NCI-H2081 (cell line): Measurements from ENCODE around the gene VSIG2.
A peak's percentile ranks its signal among the peaks of the same experiment; 100 is the strongest.
"Not testable (repeated sequence)": the region's sequence is repeated elsewhere in the genome, so short reads cannot be mapped to it uniquely, and the experiment has no call there.

Experiments
- DNase-seq, 2 experiments: peaks; one replicate each; lab custom pipeline; 2025; lab: John Stamatoyannopoulos, UW

Gene VSIG2, protein sequence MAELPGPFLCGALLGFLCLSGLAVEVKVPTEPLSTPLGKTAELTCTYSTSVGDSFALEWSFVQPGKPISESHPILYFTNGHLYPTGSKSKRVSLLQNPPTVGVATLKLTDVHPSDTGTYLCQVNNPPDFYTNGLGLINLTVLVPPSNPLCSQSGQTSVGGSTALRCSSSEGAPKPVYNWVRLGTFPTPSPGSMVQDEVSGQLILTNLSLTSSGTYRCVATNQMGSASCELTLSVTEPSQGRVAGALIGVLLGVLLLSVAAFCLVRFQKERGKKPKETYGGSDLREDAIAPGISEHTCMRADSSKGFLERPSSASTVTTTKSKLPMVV

DNA sequence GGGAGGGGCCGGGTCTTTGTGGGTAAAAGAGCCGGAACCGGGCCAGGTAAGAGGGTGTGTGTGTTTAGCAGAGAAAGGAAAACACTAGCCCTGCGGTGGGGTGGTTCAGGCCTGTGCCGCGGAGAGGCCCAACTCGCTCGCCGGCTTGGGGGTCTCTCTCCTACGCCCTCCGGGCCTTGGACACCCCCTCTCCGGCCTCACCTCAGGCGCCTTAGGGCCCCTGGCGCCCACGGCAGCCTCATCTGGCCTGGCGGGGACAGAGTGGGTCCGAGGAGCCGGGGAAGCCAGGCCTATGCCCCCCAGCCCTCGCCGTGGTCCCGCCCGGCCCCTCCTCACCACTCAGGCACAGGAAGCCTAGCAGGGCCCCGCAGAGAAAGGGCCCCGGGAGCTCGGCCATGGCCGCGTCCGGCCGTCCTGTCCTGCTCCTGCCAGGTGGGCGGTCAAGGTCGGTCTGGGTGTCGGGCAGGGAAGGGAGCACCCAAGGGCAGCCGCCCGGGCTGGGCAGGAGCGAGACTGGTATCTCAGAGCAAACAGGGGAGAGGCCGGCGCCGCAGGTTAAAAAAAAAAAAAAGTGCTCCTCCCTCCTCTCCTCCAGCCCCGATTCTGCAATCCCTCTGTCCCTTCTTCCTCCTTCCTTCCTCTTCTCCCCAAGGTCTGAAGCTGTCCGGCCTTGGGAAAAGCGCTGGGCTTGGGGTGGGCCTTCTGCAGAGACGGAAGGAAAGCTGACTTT lies at the start of gene VSIG2:
Gene VSIG2 (minus strand): TSS at position 515 of the 730 bp plus-strand sequence. CDS start 118 bp downstream, at position 397.
- no peak for DNase-seq

DNA sequence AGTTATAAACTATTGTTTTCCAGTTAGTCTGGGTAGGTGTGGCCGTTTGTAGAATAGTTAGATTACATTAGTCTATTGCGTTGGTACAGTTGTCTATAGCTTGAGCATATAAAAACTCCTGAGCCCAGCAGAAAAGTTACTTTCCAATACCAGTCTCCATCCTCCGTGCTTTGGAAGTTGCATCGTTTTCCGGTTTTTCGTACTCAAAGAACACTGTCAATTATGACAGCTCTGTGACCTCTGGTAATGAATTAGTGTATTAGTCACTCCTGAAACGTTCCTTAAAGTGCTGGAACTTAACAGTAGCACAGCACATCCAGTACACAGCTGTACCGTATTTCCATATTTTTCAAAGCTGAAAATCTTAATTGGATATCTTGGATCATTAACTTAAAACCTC lies 49.0 kb upstream of the VSIG2 start:
- DNase-seq: no peak

DNA sequence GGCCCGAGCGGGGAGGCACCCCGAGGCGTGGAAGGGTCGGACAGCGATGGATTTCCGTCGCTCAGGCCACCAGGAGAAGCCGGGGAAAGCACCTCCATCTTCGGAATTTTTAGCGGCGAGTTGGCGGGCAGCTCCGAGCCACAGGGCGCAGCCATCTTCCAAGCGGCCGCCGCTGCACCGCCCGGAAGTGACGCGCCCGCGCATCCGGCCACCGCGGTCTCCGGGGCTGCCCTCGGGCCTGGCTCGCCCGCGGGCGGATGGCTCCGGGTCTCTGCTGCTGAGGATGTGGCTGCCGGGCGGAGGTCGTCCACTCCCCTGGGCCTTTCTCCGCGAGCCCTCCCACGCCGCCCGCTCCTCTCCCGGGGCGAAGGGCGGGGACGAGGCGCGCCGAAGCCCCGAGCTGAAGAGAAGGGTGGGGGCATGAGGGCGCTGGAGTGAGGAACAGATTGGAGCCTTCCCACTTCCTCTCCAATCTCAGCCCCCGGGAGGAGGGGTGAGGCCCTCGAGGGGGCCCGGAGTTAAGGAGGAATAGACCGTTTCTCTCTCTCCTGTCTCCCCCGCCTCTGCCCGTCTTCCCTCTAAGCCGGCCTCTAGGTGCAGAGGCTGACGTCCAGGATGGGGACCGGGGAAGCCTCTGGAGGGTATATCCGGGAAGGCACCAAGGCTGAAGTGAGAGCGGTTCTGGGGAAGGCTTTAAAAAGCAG lies 48.3 kb upstream of the VSIG2 start, which contains the start of gene MSANTD2:
Gene MSANTD2 (minus strand): TSS at position 181 of the 704 bp plus-strand sequence. CDS start 26 bp downstream, at position 155.
- DNase-seq: peak; percentile 76 to 79

DNA sequence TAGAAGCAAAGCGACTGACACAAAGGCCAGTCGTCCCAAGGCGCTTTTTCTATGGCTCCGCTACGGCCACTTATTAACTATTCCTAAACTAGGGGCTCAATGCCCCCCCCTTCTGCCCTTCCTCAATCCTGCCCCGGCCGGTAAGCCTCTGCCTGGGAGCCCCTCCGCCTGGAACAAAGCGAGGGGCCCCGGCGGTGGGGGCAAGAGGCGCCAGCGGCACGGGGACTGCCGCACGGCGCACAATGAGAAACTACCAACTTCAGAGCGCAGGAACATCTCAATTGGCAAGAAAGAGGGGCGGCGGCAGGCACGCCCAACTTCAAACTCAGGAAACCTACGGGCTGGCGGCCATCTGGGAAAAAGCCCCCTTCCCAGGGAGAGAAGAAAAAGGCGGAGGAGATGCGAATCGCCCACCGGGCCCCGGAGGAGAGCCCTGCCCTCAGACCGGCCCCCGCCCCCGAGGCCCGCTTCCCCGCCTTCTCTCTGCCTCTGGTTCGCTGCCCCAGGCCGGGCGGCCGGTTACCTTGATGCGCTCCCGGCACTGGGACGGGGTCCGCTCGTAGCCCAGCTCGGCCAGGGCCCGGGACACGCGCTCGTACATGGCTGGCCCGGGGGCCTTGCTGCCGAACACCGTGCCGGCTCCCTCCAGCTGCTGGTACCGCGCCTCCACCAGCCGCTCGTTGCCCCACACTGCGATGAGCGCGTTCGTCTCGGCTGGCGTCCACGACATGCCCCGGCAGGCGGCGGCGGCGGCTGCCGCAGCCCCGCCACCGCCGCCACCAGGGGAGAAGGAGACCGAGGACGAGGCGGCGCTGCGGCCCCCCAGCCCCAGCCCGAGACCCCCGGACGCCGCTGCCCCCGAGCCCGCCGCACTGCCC lies 47.5 kb upstream of the VSIG2 start:
- peak in 1 of 2 experiments; percentile 20 for DNase-seq

DNA sequence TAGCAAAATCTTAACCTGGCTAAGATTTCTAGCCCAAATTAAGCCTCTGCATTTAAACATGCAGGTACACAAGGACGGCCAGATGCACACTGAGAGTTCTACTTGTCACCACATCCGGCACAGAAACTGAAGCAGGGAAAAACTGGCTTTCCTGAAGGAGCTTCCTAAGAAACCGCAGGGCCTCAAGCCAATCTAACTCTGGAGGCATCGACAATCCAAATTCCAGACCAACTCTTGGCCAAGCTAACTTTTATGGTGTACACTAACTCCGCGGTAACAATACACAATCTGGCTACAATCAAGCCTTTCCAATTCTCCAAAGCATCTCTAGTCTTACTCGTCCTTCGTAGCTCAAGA lies 46.9 kb upstream of the VSIG2 start:
- DNase-seq: no peak

DNA sequence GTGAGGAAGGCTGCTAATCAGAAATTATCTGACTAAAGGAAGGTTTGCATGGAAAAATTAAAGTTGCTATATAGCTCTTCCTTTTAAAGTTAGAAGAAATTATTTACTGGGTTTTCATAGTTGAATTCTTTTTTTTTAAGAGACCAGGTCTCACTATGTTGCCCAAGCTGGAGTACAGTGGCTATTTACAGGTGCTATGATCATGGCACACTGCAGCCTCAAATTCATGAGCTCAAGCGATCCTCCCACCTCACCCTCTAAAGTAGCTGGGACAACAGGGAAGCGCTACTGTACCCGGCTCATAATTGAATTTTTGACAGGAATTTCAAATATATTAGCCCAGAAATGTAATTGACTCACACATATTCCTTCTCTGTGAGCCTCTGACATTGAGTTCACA lies 44.3 kb upstream of the VSIG2 start:
- DNase-seq: no peak

DNA sequence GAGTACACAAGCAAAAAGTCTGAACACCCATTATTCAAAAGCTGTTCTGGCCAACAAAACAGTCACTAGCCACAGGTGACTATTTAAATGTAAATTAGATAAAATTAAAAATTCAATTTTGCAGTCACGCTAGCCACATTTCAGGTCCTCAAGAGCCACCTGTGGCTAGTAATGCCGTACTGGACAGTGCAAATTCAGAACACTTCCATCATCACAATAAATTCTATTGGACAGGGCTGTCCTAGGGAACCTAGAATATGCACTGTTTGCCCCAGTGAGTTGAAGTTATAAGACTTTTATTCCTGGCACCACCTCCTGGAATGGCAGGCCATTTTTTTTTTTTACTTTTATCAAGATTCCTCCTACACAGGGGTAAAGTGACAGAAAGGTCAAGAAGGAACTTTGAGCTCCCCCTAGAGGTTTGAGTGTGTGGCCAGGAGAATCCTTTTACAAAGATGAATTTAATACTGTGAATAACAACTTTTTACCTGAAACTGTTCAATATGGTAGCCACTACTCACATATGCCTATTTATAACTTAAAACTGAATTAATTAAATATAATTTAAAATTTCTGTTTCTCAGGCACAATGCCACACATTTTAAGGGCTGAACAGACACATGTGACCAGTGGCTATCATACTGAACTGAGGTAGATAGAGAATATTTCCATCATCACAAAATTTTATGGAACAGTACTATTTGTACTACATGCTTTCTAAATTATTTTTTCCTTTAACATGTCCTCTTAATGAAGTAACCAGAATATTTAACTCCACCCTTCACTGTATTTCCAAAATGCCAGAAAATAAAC lies 41.6 kb upstream of the VSIG2 start:
- DNase-seq: peak; percentile 36 to 46

DNA sequence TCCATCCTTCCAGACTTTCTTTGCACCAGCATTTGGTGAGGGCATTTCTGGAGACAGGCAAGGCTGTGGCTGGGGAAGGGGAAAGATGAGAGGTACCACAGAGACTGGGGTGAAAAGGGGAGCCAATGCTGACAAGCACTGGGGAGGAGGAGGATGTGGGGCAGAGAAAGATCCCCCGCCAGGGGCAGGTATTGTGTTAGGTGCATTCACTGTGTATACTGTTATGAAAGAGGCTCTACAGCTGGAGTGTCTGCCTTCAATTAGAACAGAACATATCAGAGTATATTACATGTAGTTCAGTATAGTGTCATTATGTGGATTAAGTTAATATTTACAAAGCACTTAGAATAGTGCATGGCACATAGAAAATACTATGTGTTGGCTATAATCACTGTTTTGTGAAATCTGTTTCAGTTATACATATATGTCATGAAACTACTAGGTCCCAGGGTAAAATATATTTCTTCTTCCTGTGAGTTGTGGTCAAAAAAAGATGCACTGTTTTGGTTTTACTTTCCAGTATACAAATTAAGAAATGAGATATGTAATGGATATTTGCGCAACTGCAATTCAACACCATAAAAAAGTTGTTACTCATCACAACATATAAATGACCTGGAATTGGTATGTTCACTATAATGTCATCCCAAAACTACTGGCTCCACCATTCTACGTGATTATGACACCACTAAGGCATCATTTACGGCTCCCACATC lies 39.7 kb upstream of the VSIG2 start:
- peak in 1 of 2 experiments; percentile 19 for DNase-seq

DNA sequence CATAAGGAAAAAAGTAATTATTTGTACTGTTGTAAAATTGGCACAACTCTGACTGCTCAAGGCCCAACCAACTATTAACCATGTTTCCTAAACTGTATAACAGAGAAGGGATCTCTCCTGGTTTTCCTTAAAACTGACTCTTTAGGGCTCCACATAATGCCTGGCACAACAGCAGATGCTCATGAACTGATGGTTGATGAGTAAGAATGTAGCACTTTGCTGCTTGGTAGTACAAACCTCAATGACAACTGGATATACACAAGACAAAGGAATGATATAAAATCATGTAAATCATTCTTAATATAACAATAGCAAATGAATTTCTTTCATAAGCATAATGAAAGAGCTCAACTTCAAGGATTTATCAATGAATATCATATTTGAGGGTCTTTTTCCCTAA lies 36.5 kb upstream of the VSIG2 start:
- DNase-seq: no peak

DNA sequence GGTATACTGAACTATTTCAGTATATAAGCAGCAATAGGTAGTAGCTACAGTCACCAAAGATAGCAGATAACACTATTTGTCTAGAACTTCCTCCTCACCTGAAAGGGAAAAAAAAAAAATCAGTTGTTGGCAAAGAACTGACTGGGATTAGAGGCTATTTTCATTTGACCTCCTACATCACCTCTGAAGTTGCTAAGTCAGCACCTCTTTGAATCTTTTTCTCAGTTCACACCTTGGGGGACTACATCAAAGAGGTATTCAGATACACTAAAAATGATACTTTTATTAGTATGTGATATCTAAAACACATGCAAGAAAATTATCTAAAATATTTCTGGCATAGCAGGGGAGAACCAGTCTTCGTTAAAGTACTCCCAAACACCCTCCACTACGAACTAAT lies 32.0 kb upstream of the VSIG2 start:
- no peak for DNase-seq

DNA sequence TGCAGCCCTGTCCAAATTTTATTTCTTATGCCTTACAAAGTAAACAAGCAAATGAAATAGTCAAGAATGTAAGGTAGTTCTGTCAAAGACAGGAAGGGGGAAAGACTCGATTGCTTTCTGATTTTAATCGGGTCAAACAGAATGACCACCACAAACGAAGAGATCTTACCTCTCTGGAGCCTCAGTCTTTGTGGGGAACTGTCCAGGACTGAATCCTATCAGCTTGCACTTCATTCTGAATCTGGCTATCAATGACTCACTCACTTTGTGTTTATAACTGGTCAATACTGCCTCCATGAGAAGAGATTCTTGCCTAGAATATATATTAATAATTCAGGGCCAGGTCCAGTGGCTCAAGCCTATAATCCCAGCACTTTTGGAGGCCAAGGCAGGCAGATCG lies 30.9 kb upstream of the VSIG2 start:
- DNase-seq: no peak

DNA sequence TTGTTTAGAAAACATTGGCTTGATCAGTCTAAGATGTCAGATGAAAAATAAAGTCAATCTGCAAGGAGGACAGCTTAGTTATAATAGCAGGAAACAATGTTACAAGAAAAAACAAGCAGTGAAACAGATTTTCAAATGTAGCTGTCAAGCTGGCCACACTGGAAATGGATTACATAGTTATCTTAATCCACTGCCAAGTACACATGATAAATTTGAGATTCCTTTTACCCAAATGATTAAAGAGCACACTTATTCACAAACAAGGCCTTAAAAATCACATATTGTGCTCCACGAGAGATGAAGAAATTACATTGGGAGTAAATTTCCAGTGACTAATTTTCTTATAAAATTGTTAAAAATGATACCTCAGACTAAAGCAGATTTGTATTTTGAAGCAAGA lies 27.5 kb upstream of the VSIG2 start:
- no peak for DNase-seq

DNA sequence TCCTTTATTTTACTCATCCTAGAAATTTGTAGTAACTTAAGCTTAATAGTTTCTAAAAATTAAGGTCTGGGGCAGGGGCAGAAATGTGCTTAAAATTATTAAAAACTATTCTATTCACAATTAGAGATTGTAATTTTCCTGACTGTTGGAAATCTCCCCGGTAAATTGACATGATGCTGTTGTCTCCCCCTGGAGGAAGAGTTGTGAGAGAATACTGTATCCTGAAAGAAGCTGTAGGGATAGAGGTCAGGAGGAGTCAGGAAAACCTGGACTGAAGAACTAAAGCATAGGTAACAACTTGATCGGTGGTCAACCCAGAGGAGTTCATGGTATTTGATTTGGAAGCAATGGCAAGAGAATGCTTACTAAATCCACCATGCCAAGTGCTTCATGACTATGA lies 26.2 kb upstream of the VSIG2 start:
- DNase-seq: no peak

DNA sequence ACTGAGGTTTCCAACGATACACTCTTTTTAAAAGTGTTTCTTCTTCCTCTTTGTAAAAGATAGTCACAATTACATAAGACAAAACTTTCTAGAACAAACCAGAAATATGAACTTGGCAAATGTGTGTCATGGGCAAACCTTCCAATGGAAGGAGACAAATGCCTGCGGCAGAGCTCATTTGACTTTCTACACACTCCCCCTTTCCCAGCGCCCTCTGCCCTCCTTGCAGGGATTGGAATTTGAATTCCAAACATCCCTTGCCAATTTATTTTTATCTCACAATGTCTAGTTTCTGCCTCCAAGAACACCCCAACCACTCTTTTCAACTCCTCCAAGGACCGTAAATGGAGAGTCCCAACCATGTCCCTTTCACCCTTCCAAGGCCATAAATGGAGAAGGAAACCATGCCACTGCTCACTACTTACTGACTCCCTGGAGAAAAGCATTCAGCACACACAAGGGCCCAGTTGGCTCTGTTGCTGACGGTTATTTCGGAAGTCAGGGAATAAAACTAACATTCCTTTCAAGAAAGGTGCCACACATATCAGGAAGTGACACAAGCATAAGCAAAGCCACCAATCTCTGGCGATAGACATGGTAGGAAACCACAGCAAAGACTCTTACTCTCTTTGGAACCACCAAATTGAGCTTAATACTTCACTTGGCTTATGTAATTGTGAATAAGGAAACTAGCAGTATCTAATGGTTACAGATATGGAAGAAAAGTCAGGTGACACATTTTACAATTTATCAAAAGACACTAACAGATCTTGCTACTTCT lies 25.0 kb upstream of the VSIG2 start:
- no peak for DNase-seq

DNA sequence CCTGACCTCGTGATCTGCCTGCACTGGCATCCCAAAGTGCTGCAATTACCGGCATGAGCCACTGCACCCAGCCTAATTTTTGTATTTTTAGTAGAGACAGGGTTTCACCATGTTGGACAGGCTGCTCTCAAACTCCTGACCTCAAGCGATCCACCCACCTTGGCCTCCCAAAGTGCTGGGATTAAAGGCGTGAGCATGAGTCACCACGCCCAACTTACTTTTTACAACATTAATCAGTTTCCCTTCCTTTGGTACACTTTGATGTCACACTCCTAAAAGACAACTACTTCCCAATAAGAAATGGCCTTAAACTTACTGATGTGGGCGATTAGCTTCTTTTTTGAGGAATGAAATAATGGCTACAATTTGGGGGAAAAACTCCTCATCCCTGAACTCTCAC lies 18.9 kb upstream of the VSIG2 start:
- DNase-seq: not testable (repeated sequence)

DNA sequence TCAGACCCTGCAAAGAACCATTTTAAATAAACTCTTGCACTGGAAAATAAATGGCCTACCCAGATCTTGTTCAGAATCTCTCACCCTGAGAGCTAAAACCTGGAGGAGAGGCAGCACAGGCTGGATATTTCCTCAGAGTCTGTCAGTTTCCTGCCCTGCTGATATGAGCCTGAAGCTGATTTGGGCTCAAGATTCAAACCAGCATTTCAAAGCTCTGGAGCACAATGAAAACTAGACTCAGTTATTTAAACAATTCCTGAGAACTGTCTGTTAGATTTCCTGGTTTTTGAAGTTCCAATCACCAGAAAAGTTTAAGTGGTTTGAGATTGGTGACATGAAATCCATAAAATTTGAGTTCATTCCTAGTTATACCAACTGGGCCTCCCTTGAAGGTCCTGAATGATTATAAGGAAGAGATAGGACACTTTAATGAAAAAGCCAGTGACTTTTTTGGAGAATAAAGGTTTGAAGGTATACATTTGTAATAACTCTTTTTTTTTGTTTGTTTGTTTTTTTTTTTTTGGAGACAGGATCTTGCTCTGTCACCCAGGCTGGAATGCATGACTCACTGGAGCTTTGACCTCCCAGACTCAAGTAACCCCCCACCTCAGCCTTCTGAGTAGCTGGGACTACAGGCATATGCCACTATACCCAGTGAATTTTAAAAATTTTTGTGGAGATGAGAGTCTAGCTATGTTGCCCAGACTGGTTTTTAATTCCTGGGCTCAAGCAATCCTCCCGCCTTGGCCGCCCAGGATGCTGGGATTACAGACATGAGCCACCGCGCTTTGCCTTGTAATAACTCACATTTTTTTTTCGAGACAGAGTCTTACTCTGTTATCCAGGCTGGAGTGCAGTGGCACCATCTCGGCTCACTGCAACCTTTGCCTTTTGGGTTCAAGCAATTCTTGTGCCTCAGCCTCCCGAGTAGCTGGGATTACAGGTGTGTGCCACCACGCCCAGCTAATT lies 18.0 kb upstream of the VSIG2 start:
- DNase-seq: no peak

DNA sequence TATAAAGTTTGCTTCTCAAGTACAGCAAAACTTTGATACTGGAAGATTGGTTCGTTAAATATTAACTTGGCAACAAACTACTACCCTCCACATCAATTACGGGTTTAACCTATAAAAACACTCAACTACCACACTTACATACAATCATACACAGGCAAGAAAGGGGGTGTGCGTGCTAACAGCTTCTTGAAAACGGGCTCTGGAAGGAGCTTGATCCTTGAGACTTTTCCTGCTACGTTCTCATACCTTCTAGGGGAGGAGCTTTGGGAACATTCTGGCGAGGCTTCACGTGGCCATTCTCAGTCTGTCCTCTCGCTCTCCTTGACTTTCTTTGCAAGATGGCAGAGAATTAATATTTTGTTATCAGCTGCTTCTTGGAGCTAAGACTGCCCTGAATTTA lies 16.9 kb upstream of the VSIG2 start:
- DNase-seq: no peak

DNA sequence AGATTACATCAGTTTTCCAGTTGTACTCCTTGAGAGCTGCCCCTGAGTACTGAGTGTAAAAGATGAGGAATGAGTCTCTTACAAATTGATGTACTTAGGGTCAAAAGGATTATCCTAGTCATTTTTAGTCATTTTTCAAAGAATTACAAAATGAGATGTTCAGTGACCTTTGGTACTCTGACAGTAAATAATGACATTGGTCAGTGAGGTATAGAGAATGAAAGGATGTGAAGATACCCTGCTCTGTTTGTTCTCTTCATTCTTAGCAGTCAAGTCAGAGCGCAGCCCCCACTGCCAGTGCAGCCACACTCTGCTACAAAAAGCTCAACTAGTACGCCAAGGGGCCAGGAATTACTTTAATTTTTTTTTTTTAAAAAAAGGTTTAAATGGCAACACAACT lies 14.1 kb upstream of the VSIG2 start:
- DNase-seq: no peak
